Measurements from ENCODE around the gene POU6F1.
"Not testable (repeated sequence)": the region's sequence is repeated elsewhere in the genome, so short reads cannot be mapped to it uniquely, and the experiment has no call there.

POU6F1 gene

DNA sequence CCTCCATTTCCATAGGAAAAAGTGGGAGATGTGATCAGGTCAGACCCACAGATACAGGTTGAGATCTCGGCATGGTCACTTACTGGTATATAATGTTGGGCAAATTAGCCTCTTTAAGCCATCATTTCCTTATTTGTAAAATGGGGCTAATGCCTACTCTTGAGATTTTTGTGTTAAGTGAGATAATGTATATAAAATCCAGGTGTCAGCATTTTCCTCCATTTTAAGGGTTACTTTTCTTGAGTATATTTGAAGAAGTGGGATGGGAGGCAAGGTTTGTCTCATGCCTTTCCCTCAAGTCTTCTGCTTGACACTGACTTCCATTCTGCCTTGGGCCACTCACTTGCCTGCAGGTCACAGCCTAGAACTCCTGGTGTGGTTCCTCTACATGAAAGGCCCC is 10.1 kb upstream of the POU6F1 start:
- DNase-seq: no peak

DNA sequence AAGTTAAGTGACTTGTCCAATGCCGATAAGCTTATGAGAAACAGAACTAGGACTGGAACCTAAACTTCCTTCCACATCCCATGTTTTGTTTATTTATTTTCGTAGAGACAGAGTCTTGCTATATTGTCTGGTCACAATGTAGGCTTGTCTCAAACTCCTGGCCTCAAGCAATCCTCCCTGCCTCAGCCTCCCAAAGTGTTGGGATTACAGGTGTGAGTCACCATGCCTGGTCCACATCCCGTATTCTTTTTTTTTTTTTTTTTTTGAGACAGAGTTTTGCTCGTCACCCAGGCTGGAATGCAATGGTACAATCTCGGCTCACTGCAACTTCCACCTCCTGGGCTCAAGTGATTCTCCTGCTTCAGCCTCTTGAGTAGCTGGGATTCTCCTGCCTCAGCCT is 9.2 kb upstream of the POU6F1 start:
- not testable (repeated sequence) for DNase-seq

GRCh38 chr12:51225771-51226170 is 7.9 kb upstream of the POU6F1 start:
- DNase-seq: no peak

- DNase-seq: no peak
These were observed 7.4 kb upstream of the POU6F1 start for GRCh38 chr12:51225234-51225633.

GRCh38 chr12:51224625-51225024 is 6.8 kb upstream of the POU6F1 start:
- DNase-seq: no peak

DNA sequence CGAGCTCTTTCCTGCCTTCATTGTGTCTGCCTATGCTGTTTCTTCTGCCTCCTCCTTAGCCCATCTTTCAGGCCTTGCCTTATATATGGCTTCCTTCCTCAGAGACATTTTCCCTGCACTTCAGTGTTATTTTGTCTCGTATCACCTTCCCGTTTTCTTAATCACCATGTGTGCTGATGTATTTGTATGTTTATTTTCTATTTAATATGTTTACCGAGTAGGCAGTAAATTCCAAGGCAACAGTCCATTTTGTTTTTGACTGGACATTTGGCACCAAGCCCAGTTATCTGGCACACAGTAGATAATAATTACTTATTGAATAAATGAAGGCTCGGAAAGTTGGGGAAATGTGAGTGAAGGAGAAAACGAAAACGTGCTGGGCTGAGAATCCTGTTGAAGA is 4.6 kb upstream of the POU6F1 start:
- DNase-seq: no peak

GRCh38 chr12:51219857-51220256 is 2.0 kb upstream of the POU6F1 start:
- DNase-seq: not testable (repeated sequence)

DNA sequence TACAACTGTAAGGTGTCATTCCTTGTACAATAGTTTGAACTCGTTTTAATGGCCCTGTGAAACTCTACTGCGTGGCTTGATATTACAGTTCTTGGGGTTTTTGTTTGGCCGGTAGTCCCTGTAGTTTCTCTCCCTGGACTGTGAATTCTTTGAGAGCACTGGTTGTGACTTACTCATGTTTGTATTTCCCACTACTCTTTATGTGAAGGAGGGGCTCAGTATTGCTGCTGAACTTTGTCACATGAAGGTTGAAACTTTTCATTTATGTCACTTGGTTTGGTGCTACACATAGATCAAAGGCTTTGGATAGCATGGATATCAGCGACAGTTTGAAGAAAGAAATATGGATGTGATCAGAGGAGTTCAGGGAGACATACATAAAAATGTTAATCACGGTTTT is 1.5 kb upstream of the POU6F1 start:
- DNase-seq: no peak

GRCh38 chr12:51218607-51219161 is 822 bp upstream of the POU6F1 start:
- no peak for DNase-seq

DNA sequence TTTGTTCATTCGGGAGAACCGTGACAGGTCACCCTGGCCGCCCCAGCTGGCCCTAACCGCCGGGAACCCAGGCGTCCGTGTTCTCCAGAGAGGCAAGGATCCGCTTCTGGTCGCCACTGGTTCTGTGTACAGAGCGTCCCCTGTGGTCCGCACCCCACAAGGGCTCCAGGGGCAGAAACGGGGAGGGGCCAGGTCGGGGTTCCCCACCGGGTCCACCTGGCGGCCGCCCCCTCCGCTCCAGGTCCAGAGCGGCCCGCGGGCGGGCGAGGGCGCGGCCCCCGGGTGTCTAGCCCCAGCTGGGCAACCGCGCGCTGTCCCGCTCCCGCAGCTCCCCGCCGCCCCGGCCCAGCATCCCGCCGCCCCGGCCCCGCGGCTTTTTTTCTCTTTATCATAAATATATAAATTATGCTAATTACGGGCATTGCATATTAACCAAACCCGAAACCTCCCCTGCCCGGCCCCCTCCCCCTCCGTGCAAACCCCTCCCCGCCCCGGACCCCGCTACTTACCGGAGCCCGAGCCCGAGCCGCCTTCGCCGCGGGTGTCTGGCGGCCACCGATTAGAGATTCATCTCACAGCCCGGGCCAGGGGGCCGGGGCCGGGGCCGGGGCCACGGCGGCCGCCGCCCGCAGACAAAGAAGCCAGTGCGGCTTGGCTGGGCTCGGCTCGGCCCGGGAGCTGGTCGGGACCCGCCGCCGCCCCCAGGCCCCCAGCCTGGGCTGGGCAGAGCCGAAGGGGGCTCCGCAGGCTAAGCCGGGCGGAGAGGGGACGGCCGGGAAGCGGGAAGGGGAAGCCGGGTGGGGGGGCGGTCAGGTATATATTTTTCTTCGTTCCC is 512 bp downstream of the POU6F1 start:
- DNase-seq: peak; percentile 60 to 72

DNA sequence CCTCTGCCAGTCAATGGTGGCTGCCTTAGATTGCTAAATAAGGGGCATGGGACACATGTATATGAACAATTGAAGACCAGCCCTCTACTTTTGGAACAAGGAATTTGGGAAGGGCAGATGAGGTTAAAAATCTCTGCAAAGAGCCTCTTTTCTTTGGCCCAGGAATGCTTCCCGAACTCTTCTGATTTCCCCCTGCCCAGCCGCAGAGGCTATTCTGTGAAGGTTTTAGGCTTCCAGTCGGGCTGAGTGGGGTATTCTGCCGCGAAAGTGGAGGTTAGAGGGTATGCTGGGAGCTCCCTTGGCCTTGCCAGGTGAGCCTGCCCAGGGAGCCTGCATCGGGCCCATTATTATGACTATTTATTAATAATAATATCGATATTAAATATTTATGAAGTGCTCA is 1.2 kb downstream of the POU6F1 start:
- DNase-seq: no peak

DNA sequence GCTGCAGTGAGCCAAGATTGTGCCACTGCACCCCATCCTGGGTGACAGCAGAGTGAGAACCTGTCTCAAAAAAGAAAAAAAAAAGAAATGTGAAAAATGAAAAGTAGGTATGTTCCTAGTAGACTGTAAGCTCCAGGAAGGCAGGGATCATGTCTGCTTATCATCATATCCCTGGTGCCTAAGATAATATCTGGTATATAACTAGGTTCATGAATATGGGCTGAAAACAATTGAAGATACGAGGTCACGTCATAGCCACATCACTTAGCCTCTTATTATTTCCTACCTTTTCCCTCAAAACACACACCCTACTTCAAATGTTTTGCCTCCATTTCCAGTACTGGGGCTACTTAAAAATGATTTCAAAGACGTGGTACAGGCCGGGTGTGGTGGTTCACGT is 3.0 kb downstream of the POU6F1 start:
- no peak for DNase-seq

DNA sequence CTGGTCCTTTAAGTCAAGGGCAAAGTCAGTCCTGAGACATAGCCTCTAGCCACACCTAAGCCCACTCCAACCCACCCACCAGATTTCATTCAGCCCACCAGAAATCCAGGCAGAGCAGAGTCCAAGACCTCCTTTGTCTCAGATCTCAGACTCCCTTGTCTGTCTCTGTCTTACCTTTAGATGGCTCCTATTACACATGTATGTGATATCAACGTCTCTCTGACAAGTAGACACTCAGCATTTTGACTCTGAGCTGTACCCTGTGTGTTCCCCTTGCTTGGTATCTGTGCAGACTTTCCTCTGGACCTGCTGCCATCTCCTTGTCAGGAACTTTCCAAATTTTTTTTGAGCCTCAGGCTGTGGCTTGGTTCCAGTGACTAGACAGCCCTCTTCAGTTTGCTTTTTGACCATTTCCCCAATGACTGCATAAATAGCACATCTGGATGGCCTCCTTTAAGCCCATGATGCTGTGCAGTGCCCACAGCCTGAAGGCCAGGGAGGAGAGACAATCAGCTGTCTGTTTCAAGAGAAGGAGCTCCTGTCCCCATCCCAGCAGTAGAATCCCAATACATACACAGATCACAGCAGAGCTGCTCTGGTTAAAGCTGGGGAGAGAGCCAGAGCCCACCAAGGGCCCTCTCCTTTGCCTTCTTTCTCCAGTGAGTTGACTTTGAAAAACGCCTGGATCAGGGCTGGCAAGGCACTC is 7.0 kb downstream of the POU6F1 start:
- no peak for DNase-seq

- no peak for DNase-seq
These were observed 8.6 kb downstream of the POU6F1 start for GRCh38 chr12:51209259-51209658.

- DNase-seq: no peak
These were observed 9.7 kb downstream of the POU6F1 start for GRCh38 chr12:51208016-51208660.

- no peak for DNase-seq
These were observed 12.5 kb downstream of the POU6F1 start for GRCh38 chr12:51205350-51205749.

DNA sequence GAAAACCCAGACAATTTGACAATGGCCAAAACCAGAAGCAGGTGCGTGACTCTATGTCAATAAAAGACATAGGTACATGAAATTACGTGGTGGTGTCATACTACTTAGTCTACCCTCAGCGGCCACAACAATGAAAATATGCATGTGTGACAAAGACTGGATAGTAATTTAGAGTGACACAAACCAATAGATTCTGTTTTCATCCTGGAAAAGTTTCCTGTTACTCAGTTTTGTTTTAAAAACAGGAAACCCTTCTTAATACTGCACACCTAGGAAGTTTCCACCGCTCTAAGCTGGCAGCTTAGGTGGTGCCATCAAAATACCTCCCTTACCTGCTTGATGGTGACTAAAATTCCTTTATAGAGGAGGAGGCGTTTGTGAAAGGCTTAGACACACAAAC is 15.1 kb downstream of the POU6F1 start:
- DNase-seq: no peak

GRCh38 chr12:51200806-51201205 is 17.1 kb downstream of the POU6F1 start:
- no peak for DNase-seq

DNA sequence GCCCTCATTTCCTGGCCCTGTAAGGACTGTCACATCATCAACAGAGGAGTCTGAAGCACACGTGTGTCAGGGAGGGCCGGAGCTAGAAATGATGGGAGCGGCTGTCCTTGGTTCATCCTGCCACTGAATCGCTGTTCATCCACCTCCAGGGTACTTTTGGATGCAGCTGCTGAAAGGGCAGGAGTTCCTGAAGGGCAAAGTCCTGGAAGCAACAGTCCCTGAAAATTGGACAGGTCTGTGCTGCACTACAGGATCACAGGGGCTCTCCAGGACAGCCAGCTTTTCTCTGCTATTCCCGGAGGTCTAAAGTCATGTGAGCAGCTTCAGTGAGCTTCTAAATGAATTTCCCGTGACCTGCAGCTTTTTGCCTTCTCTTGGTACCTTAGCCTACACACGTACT is 17.7 kb downstream of the POU6F1 start:
- DNase-seq: no peak

DNA sequence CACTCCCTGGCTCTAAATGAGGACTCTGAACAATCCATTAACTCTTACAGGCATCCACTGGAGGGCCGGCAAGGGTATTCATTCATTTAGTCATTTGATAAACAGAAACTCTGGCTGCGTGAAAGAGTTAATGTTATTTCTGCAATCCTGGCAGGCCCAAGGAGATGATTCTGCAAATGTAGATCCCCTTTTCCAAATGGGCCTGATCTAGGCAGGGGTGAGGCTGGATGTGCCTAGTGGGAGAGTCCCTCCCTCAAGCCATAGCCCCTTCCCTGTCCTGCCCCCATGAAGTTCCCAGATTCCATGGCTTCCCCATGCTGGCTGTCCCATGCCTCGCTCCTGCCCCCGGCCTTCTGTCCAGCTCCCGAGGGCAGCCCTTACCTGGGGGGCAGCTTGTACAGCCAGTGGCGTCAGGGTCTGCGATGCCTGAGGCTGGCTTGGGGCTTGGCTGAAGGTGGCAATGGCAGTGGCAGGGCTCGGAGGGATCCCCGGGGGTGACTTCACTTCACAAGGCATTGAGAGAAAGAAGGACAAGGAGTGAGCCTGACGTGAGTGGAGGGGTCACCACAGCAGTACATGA is 18.4 kb downstream of the POU6F1 start:
- no peak for DNase-seq

DNA sequence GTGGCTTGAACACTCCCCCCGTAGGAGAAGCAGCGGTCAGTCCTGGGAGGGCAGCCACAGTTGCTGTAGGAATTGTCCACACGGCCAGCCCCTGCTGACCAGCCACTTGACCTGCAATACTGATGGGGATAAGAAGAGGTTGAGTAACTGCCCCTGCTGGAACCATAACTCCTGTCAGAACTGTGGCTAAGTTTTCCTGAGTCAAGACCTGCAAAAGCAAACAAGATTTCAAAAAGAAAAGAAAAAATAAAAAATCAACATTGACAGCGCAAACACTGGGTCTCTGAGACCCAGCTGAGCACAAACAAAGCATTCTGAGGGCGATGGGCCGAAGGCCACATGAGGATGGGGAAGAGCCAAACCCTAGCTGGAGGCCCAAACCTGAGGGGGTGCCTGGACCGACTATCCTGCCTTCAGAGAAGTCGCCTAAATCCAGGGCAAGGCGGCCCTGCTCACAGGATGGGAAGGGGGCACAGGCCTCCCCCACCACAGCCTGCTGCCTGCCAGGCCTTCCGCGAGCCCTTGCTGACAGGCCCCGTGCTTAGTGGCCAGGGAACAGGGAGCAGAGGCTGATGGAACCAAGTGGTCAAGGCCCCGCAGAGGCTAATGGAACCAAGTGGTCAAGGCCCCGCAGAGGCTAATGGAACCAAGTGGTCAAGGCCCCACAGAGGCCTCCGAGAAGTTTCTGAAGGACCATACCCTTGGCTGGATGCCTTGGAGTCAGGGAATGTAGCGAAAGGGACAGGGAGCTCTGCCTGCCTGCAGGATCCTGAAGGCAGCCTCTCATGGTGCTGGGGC is 19.1 kb downstream of the POU6F1 start:
- no peak for DNase-seq
